Measurements from ENCODE around the gene ZNF775. TPM values are rescaled to one million over a fixed set of nuclear protein-coding genes. Genes with fewer than 3 reads are reported as not detected.

ZNF775 gene
- total and polyA plus RNA-seq, 2 experiments from 2014 or later = 34.3 to 40.1 TPM

GRCh38 chr7:150404805-150405583 lies 25.9 kb downstream of the ZNF775 start:
- Histone ChIP-seq H3K9me3 (ENCODE audit: low read depth) (no peaks in the 10 kb centered on the region), H3K4me3 (peak overlapping the region; percentile 66), H3K4me1 (ENCODE audit: low read depth) (peaks cover 13% of the 10 kb centered on the region), H3K27ac (peak overlapping the region; percentile 82), H3K36me3 (no peaks in the 10 kb centered on the region), H3K27me3 (no peaks in the 10 kb centered on the region)
- peak; percentile 23 for TF ChIP-seq CTCF (IDR thresholded peaks at IDR 0.05; ENCODE audit: low read depth, low read length)
- peak; percentile 93 to 95 for DNase-seq (ENCODE audit: low read depth in 1 of 2, low spot score in 1 of 2)

GRCh38 chr7:150405584-150406311 lies 26.6 kb downstream of the ZNF775 start:
- Histone ChIP-seq H3K27ac (peak overlapping the region; percentile 15), H3K4me1 (ENCODE audit: low read depth) (peaks cover 13% of the 10 kb centered on the region), H3K27me3 (no peaks in the 10 kb centered on the region), H3K9me3 (ENCODE audit: low read depth) (no peaks in the 10 kb centered on the region), H3K4me3 (peak overlapping the region; percentile 66), H3K36me3 (no peaks in the 10 kb centered on the region)
- no peak for TF ChIP-seq CTCF (IDR thresholded peaks at IDR 0.05; ENCODE audit: low read depth, low read length)
- peak in 1 of 2 donors; percentile 68 for DNase-seq (ENCODE audit: low read depth in 1 of 2, low spot score in 1 of 2)

GRCh38 chr7:150406312-150406566 lies 27.1 kb downstream of the ZNF775 start:
- Histone ChIP-seq H3K4me1 (ENCODE audit: low read depth) (peaks cover 13% of the 10 kb centered on the region), H3K27ac (no peak overlapping the region), H3K9me3 (ENCODE audit: low read depth) (no peaks in the 10 kb centered on the region), H3K36me3 (no peaks in the 10 kb centered on the region), H3K4me3 (peak overlapping the region; percentile 66), H3K27me3 (no peaks in the 10 kb centered on the region)
- no peak for TF ChIP-seq CTCF (IDR thresholded peaks at IDR 0.05; ENCODE audit: low read depth, low read length)
- DNase-seq (ENCODE audit: low read depth in 1 of 2, low spot score in 1 of 2) = no peak

- peak in 1 of 2 donors; percentile 10 for DNase-seq (ENCODE audit: low read depth in 1 of 2, low spot score in 1 of 2)
- Histone ChIP-seq H3K9me3 (ENCODE audit: low read depth) (no peaks in the 10 kb centered on the region), H3K4me1 (ENCODE audit: low read depth) (peaks cover 13% of the 10 kb centered on the region), H3K36me3 (no peaks in the 10 kb centered on the region), H3K27me3 (no peaks in the 10 kb centered on the region), H3K27ac (no peak overlapping the region), H3K4me3 (no peak overlapping the region)
- no peak for TF ChIP-seq CTCF (IDR thresholded peaks at IDR 0.05; ENCODE audit: low read depth, low read length)
These were observed 27.7 kb downstream of the ZNF775 start for GRCh38 chr7:150406567-150407421.

GRCh38 chr7:150407588-150408392 lies 28.7 kb downstream of the ZNF775 start:
- Histone ChIP-seq H3K9me3 (ENCODE audit: low read depth) (no peaks in the 10 kb centered on the region), H3K4me3 (no peak overlapping the region), H3K27ac (no peak overlapping the region), H3K36me3 (no peaks in the 10 kb centered on the region), H3K27me3 (no peaks in the 10 kb centered on the region), H3K4me1 (ENCODE audit: low read depth) (peaks cover 13% of the 10 kb centered on the region)
- no peak for TF ChIP-seq CTCF (IDR thresholded peaks at IDR 0.05; ENCODE audit: low read depth, low read length)
- no peak for DNase-seq (ENCODE audit: low read depth in 1 of 2, low spot score in 1 of 2)

All from cardiac muscle cell (in vitro differentiated cells and primary cell).